AG04449 (cell line): Measurements from ENCODE around the gene CTNNBIP1.
A peak's percentile ranks its signal among the peaks of the same experiment; 100 is the strongest.

ENCODE experiments used
- CTCF ChIA-PET: fragments of 350-600 bp; formaldehyde crosslinking; extraction: SDS; loops from one replicate; lab custom pipeline; 2021; ENCODE audit warnings: antibody characterized with exemption; lab: Yijun Ruan, JAX
- POLR2A ChIA-PET: fragments of 400-600, 350-600 bp; formaldehyde crosslinking; extraction: SDS; loops from one replicate; lab custom pipeline; 2020; ENCODE audit warnings: antibody characterized with exemption, inconsistent platforms; lab: Yijun Ruan, JAX
- DNase-seq: peaks from one replicate; pipeline ENCODE4 v3.0.0-alpha.2; 2010; ENCODE audit warnings: low read depth, low spot score
- H3K4me3 ChIP-seq: 2 replicates; pipeline ENCODE4 v1.5.1; 2011; ENCODE audit warnings: low read depth, mild to moderate bottlenecking, control low read depth, low read length
- TF ChIP-seq, protein P1 (sequence below): IDR thresholded peaks from one replicate; pipeline ENCODE4 v1.5.1; 2011; ENCODE audit warnings: mild to moderate bottlenecking, moderate library complexity, low read length, control low read depth, inconsistent platforms; ENCODE audit not compliant: insufficient read depth; ENCODE audit errors: missing control alignments

The CTNNBIP1 gene

DNA sequence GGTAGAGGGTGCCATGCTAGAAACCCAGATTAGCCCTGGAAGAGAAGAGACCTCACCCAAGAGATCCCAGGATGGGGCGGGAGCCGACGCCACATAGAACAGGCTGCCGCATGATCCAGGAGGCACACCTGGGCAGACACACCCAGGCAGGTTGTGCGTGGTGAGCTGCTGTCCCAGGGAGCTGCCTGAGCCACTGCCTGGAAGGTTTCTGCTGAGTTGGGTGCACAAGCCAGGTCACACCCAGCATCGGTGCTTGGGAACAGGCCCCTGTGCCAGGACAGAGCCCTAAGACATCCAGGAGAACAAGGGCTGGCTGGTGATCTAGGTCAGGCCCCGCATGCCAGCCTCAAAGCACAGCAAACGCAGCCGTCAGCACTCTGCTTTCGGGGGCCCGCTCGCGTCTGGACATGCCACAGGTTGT lies 40.2 kb downstream of the CTNNBIP1 start:
- DNase-seq = no peak
- POLR2A ChIA-PET = no interaction called here
- H3K4me3 ChIP-seq = no peak overlapping the region
- CTCF ChIA-PET = interaction anchor here (0.8 to 31.2 kb wide), 13 partner anchors 1 to 254 kb away, joined by 3 to 502 read pairs (median 11); partner anchors contain the start of genes LZIC and NMNAT1
- TF ChIP-seq, protein P1, sequence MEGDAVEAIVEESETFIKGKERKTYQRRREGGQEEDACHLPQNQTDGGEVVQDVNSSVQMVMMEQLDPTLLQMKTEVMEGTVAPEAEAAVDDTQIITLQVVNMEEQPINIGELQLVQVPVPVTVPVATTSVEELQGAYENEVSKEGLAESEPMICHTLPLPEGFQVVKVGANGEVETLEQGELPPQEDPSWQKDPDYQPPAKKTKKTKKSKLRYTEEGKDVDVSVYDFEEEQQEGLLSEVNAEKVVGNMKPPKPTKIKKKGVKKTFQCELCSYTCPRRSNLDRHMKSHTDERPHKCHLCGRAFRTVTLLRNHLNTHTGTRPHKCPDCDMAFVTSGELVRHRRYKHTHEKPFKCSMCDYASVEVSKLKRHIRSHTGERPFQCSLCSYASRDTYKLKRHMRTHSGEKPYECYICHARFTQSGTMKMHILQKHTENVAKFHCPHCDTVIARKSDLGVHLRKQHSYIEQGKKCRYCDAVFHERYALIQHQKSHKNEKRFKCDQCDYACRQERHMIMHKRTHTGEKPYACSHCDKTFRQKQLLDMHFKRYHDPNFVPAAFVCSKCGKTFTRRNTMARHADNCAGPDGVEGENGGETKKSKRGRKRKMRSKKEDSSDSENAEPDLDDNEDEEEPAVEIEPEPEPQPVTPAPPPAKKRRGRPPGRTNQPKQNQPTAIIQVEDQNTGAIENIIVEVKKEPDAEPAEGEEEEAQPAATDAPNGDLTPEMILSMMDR = no peak

DNA sequence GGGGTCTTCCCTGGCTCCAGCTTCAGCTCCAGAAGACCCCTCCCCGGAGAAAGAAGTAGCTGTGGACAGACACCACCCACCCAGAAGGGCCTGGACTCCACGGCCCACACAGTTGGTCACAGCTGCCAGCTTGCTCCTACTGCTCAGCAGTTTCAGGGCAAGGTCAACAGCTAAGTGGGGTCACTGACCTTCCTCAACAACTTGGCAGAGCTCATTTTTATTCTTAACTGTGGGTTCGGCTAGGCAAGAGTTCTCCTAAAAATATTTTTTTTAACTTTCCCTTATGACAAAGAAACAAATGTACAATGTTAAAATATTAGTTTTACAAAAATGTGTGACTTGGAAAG lies 41.9 kb downstream of the CTNNBIP1 start:
- no peak for DNase-seq
- ChIA-PET POLR2A (no interaction called here), CTCF (interaction anchor here (0.6 to 31.2 kb wide), 49 partner anchors 1 to 561 kb away, joined by 3 to 502 read pairs (median 5); partner anchors contain the start of genes LZIC and NMNAT1)

DNA sequence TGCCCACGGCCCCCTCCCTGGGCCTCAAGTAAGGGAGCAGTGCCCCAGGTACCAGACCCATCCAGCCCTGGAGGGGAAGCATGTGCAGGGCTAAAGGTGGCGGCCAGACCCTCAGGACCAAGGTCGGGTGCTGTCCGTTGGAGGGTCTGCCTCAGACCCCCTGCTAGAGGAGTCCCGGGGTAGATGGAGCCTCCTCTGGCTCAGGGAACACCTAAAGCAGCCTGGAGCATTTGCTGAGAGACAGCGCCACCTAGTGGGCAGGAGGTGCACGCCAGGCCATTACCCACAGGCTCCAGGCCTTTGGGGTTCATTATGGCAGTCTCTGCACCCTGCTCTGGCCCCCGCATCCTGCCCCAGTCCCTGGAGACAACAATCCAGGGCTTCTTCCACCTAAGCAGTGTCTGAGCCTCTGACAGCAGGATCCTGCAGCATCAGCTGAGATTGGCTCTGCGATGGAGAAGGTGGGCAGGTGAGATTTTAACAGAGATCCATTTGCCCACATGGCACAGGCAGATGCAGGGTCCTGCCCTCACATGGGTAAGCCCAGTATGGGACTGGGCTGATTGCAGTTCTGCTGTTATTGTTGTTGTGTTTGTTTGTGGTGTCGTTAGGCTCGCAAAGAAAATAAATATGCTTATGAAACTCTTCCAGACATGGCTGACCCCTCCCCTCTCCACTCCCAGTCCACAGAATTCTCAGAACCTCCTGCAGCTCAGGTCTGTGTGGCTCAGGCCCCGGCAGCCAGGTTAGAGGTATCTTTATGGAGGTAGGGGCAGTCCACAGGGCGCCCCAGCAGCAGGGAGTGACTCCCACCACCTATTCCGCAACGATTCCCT lies 42.4 kb downstream of the CTNNBIP1 start:
- POLR2A ChIA-PET = no interaction called here
- no peak for DNase-seq
- TF ChIP-seq, protein P1 = peak; percentile 97
- H3K4me3 ChIP-seq = no peak overlapping the region
- CTCF ChIA-PET = interaction anchor here (0.6 to 31.2 kb wide), 48 partner anchors 1 to 374 kb away, joined by 3 to 502 read pairs (median 5); partner anchors contain the start of genes LZIC and NMNAT1

More for the DNA sequence above, 41.9 kb downstream of the CTNNBIP1 start:
- no peak overlapping the region for H3K4me3 ChIP-seq
- TF ChIP-seq, protein P1 = no peak

DNA sequence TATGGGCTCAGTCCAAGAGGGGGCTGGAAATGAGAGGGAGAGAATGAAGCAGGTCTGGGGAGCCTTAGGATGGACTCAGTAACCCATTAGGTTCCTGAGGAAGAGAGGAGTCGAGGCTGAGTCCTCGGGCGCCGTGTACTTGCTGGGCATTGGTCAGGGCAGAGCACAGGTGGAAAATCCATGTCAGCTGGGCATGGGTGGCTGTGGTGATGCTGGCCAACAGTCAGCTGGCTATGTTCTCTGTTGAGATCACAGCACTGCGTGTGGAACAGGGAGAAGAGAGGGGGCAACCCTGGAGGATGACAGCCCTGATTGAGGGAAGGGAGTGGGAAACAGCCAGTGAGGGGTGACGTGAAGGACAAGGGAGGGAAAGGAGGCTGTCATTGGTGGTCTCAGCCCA lies 43.2 kb downstream of the CTNNBIP1 start:
- TF ChIP-seq, protein P1 = no peak
- POLR2A ChIA-PET = no interaction called here
- H3K4me3 ChIP-seq = no peak overlapping the region
- CTCF ChIA-PET = interaction anchor here (1.0 to 26.8 kb wide), 17 partner anchors 14 to 251 kb away, joined by 3 to 502 read pairs (median 6); no protein-coding TSS in a partner anchor
- DNase-seq = no peak

DNA sequence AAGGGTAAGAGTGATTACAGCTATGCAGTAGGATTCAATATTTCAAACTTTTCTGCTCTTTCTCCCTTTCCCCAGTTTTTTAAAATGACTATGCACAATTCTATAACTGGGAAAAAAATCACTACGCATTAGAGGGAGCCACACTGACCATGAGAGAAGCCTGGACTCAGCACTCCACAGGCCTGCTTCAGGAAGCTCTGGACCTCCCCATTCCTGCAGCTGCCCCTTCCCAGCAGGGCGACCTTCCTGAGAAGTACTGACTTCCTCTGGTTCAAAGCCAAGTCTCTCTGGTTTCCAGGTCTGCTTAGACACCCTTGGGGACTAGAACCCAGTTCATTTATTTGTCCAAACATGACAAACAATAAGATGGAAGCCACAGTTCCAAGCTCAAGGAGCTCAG lies 44.3 kb downstream of the CTNNBIP1 start:
- TF ChIP-seq, protein P1 = no peak
- CTCF ChIA-PET = interaction anchor here (0.6 to 26.8 kb wide), 23 partner anchors 12 to 599 kb away, joined by 3 to 502 read pairs (median 5); partner anchors contain the start of gene CENPS
- POLR2A ChIA-PET = no interaction called here

DNA sequence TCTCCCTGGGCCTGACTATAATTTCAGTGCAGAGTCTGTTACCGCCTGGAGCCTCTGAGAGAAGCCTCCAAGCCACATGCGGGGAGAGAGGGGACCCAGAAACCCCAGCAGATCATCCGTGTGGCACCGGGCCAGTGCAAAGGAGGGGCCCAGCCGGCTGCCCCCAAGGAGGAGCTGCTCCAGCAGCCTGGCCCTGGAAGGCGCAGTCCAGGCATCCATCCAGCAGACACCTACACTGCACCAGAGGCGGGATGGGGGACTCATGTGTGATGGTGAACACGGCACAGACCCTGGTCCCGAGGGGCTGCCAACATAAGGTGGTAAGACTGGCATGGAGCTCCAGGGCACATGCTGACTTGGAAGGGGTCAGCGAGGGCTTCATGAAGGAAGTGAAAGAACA lies 46.7 kb downstream of the CTNNBIP1 start:
- CTCF ChIA-PET = interaction anchor here (1.6 to 26.8 kb wide), 5 partner anchors 10 to 248 kb away, joined by 5 to 502 read pairs (median 75); no protein-coding TSS in a partner anchor
- H3K4me3 ChIP-seq = no peak overlapping the region
- DNase-seq = no peak
- POLR2A ChIA-PET = interaction anchor here (0.7 kb wide), 1 partner anchor 608 kb away, joined by 3 read pairs; no protein-coding TSS in a partner anchor
- TF ChIP-seq, protein P1 = no peak

More for the DNA sequence above, 44.3 kb downstream of the CTNNBIP1 start:
- no peak overlapping the region for H3K4me3 ChIP-seq
- no peak for DNase-seq
